Ovary (tissue), 3 donors: ENCODE data around the gene GARIN5A.

Source experiments
- CTCF ChIP-seq, 3 donors: fragments of 450-650 bp in 2 of 3; fragments of 200-600 bp in 1 of 3; IDR thresholded peaks; one replicate each; pipeline versions ENCODE4 v1.5.1 to v1.8.0; 2016 to 2022; ENCODE audit warnings: antibody characterized with exemption in 3 of 3, mild to moderate bottlenecking in 1 of 3
- POLR2A ChIP-seq: fragments of 450-650 bp; IDR thresholded peaks from one replicate; pipeline ENCODE4 v1.6.1; 2017; ENCODE audit warnings: antibody characterized with exemption, mild to moderate bottlenecking, moderate library complexity
- donor health status: DM: no; HTN: no; CAD: no.

- TF ChIP-seq CTCF (IDR thresholded peaks at IDR 0.05) (no peak), POLR2A (no peak)
Measured at GRCh38 chr19:50512999-50513745, 36.5 kb upstream of the GARIN5A start.
